Stimulated activated CD4-positive, alpha-beta T cell treated with anti-CD3 and anti-CD28 coated beads, Interleukin-4, amount 100 ng/mL, for 48 hours (primary cell): ENCODE measurements around the gene NTMT1.
"Not testable (repeated sequence)": the region's sequence is repeated elsewhere in the genome, so short reads cannot be mapped to it uniquely, and the experiment has no call there.

ENCODE experiments used
- DNase-seq, 2 donors: peaks; one replicate each; pipeline ENCODE4 v3.0.0-alpha.2; 2020; ENCODE audit warnings: low read depth in 2 of 2

Gene NTMT1

GRCh38 chr9:129654554-129655040, 28.6 kb downstream of the NTMT1 start:
- DNase-seq: no peak

- DNase-seq: no peak
Observed at GRCh38 chr9:129655154-129655553, 29.2 kb downstream of the NTMT1 start.

- no peak for DNase-seq
Observed at GRCh38 chr9:129655696-129656095, 29.7 kb downstream of the NTMT1 start.

DNA sequence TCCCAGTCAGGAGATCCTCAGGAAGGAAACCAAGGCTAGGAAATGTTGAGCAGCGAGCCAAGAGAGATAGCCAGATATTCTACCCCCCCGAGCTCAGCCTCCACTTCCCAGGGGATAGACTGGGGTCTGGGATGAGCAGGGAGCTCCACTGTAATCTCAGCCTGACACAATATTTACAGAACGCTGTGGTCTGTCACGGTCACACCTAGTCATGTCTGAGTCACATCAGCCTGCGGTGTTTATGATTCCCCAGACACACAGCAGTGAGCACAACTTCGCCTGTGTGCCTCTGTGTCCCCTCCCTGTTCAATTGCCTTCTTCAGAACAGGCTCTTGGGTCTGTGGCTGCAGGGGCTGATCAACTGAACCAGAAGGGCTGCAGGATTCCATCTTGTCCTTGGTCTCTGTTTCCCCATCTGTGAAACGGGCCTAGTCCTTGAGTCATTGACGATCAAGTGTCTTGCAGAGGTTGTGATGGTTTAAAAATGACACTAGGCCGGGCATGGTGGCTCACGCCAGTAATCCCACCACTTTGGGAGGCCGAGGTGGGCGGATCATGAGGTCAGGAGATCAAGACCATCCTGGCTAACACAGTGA, 30.9 kb downstream of the NTMT1 start:
- DNase-seq: no peak

- no peak for DNase-seq
Observed at GRCh38 chr9:129661029-129661428, 35.1 kb downstream of the NTMT1 start.

DNA sequence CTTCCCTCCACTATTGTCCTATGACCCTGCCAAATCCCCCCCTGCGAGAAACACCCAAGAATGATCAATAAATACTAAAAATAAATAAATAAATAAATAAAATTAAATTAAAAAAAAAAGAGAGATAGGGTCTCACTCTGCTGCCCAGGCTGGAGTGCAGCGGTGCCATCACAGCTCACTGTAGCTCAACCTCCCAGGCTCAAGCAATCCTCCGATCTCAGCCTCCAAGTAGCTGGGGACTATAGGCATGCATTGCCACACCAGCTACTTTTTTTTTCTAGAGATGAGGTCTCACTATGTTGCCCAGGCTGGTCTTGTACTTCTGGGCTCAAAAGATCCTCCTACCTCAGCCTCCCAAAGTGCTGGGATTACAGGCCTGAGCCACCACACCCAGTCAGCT, 36.3 kb downstream of the NTMT1 start:
- DNase-seq: not testable (repeated sequence)

DNA sequence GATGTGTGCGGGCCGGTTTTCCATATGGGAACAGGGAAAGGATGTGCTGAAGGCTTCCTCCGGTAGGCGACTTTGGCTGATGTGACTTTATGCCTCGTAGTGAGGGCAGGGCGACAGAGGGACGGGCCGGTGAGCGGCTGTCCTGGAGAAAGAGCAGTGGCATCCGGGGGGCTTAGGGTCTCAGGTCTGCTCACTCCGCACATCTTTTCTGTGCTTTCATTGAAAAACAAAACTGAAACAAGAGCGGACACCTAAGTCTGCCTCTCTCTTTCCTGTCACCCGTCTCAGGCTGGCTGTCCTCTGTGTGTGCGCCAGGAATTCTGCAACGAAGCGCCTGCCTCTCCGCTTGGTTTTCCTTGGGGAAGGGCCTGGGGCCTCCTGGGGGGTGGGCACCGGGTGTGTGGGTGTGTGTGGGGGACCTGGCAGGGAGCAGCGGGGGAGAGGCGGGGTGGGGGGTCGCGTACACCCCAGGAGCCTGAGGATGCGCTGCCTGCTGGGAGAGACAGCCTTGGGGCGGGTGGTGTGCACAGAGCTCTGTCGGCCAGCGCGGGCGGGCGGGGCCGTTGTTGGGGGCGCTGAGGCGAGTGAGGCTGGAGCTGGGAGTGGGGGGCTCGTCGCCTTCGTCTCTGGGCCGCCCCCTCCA, 38.9 kb downstream of the NTMT1 start:
- DNase-seq: no peak

DNA sequence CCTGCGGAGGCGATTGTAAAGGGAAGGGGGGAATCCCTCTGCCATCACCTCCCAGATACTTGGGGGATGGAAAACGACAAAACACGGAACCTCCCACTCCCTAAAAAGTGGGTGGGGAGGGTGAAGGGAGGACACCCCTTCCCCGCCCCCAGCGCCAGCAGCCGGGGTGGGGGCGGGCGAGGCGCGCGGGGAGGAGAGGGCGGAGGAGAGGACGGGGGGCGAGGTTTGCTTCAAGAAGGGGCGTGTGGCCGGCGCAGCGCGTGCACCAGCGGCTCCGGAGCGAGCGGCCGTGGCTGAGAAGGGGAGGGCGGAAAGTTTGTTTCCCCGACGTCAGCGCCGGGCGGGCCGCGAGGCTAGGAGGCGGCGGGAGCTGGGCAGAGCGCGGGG, 39.4 kb downstream of the NTMT1 start, which contains the start of gene PRRX2:
Gene PRRX2 (plus strand): TSS at position 259 of the 387 bp plus-strand sequence. CDS start 221 bp downstream, outside the sequence.
- DNase-seq: peak; percentile 20 to 34

- no peak for DNase-seq
Observed at GRCh38 chr9:129665814-129666520, 40.0 kb downstream of the NTMT1 start.

GRCh38 chr9:129666575-129666974, 40.6 kb downstream of the NTMT1 start:
- DNase-seq: no peak

GRCh38 chr9:129667378-129667777, 41.4 kb downstream of the NTMT1 start:
- DNase-seq: no peak

- no peak for DNase-seq
Observed at GRCh38 chr9:129667850-129668249, 41.9 kb downstream of the NTMT1 start.

- no peak for DNase-seq
Observed at GRCh38 chr9:129669141-129669718, 43.3 kb downstream of the NTMT1 start.

GRCh38 chr9:129669946-129670345, 44.0 kb downstream of the NTMT1 start:
- DNase-seq: no peak

- DNase-seq: no peak
Observed at GRCh38 chr9:129671065-129671464, 45.1 kb downstream of the NTMT1 start.

GRCh38 chr9:129671519-129671918, 45.6 kb downstream of the NTMT1 start:
- peak; percentile 11 to 13 for DNase-seq

DNA sequence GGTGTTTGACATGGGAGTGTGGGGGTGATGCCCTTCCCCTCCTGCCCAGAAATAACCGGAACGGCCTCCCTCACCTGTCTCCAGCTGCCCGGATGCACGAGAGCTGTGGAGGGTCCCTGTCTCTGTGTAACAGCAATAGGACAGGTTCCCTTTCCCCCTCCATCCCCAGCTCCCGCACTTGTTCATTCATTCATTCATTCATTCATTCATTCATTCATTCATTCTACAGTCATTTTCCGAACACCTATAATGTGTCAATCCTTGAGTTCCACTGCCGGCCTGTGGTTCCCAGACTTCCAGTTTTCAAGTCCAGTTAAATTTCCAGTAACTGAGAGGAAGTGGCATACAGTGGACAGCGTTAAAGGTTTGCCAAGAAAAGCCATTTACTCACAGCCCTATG, 46.7 kb downstream of the NTMT1 start:
- no peak for DNase-seq

DNA sequence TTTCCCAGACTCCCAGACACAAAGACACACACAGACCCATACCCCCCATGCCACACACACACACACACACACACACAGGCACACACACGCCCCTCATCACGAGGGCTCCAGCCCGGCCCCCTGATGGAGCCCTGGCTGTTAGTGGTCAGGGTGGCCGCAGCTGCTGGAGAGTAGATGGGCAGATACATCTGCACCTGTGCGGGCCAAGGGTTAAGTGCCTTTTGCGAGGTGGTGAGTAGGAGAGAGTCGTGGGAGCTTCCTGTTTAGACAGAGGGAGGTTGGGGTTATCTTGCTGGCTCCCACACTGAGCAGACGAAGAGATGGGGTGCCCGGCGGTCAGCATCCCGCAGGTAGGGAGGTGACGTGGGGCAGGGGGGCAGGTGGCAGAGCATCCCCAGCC, 47.6 kb downstream of the NTMT1 start:
- DNase-seq: no peak

GRCh38 chr9:129674229-129674628, 48.3 kb downstream of the NTMT1 start:
- DNase-seq: no peak

- DNase-seq: no peak
Observed at GRCh38 chr9:129675620-129676019, 49.7 kb downstream of the NTMT1 start.

- no peak for DNase-seq
Observed at GRCh38 chr9:129676287-129676686, 50.3 kb downstream of the NTMT1 start.

- no peak for DNase-seq
Observed at GRCh38 chr9:129676975-129677374, 51.0 kb downstream of the NTMT1 start.

GRCh38 chr9:129677456-129677855, 51.5 kb downstream of the NTMT1 start:
- DNase-seq: no peak
